Measurements from ENCODE around the gene RYR3. TPM values are rescaled to one million over a fixed set of nuclear protein-coding genes. Genes with fewer than 3 reads are reported as not detected.

RYR3 gene
- total and polyA plus RNA-seq, 2 donors (not counting 1 experiment from before 2014, with no cell fraction given) = not detected

- H3K4me1 Mint-ChIP-seq = no peaks in the 10 kb centered on the region
- H3K9me3 Mint-ChIP-seq (ENCODE audit: insufficient read depth) = no peaks in the 10 kb centered on the region
- Histone ChIP-seq H3K4me1 (ENCODE audit: control insufficient read depth in 2 of 2, insufficient read depth in 2 of 2, low read length in 2 of 2) (no peaks in the 10 kb centered on the region), H3K9ac (ENCODE audit: low read length) (no peak overlapping the region), H3K4me3 (ENCODE audit: control extremely low read depth in 1 of 5, extremely low read depth in 1 of 5, insufficient read depth in 1 of 5, low read depth in 2 of 5, low read length in 4 of 5) (no peak overlapping the region), H3K27me3 (replicated peaks in 1 of 4; ENCODE audit: control extremely low read depth in 1 of 4, control insufficient read depth in 3 of 4, insufficient read depth in 4 of 4, low read length in 3 of 4) (no peaks in the 10 kb centered on the region), H3K9me3 (ENCODE audit: control extremely low read depth in 1 of 3, control insufficient read depth in 2 of 3, insufficient read depth in 1 of 3, low read length in 2 of 3) (no peaks in the 10 kb centered on the region), H2AFZ (ENCODE audit: insufficient read depth, low read depth, low read length, poor library complexity, severe bottlenecking) (no peak overlapping the region), H3K36me3 (replicated peaks in 1 of 2; ENCODE audit: control extremely low read depth in 1 of 2, control insufficient read depth in 1 of 2, extremely low read depth in 1 of 2, insufficient read depth in 2 of 2, low read length in 1 of 2) (no peaks in the 10 kb centered on the region), H3K27ac (ENCODE audit: low read length in 2 of 2) (no peak overlapping the region), H3K79me2 (ENCODE audit: control insufficient read depth, insufficient read depth, low read length) (no peaks in the 10 kb centered on the region), H4K20me1 (ENCODE audit: control insufficient read depth, insufficient read depth, low read length, poor library complexity, severe bottlenecking) (no peaks in the 10 kb centered on the region), H3K4me2 (replicated peaks; ENCODE audit: low read depth, low read length, poor library complexity, severe bottlenecking) (no peak overlapping the region)
- peaks cover 4% of the 10 kb centered on the region for H3K27me3 Mint-ChIP-seq
- H3K27ac Mint-ChIP-seq = no peak overlapping the region
- DNase-seq (no peak), ATAC-seq (ENCODE audit: low read depth) (no peak)
- ChIA-PET POLR2A (no interaction called here), CTCF (no interaction called here)
- 83% methylated on average over 6 of the region's 7 CpGs for WGBS (ENCODE audit: insufficient coverage)
- intact Hi-C loops (cut with micrococcal nuclease) = no loop called here
- H3K4me3 Mint-ChIP-seq = no peak overlapping the region
- TF ChIP-seq, protein P1, sequence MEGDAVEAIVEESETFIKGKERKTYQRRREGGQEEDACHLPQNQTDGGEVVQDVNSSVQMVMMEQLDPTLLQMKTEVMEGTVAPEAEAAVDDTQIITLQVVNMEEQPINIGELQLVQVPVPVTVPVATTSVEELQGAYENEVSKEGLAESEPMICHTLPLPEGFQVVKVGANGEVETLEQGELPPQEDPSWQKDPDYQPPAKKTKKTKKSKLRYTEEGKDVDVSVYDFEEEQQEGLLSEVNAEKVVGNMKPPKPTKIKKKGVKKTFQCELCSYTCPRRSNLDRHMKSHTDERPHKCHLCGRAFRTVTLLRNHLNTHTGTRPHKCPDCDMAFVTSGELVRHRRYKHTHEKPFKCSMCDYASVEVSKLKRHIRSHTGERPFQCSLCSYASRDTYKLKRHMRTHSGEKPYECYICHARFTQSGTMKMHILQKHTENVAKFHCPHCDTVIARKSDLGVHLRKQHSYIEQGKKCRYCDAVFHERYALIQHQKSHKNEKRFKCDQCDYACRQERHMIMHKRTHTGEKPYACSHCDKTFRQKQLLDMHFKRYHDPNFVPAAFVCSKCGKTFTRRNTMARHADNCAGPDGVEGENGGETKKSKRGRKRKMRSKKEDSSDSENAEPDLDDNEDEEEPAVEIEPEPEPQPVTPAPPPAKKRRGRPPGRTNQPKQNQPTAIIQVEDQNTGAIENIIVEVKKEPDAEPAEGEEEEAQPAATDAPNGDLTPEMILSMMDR (IDR thresholded peaks at IDR 0.05) = no peak
- TF ChIP-seq EZH2 (IDR thresholded peaks at IDR 0.05; ENCODE audit: borderline replicate concordance, insufficient read depth, low read depth, low read length, poor library complexity, severe bottlenecking) = no peak
These were observed 297.9 kb downstream of the RYR3 start for GRCh38 chr15:33608714-33609113.

- intact Hi-C loops (cut with micrococcal nuclease) = no loop called here
- 88% methylated on average over 9 of the region's 10 CpGs for WGBS (ENCODE audit: insufficient coverage)
- CTCF ChIA-PET = no interaction called here
These were observed 302.0 kb downstream of the RYR3 start for GRCh38 chr15:33612721-33613304.

More at GRCh38 chr15:33612721-33613304, 302.0 kb downstream of the RYR3 start:
- no peaks in the 10 kb centered on the region for H3K27me3 ChIP-seq (replicated peaks in 1 of 4; ENCODE audit: control extremely low read depth in 1 of 4, control insufficient read depth in 3 of 4, insufficient read depth in 4 of 4, low read length in 3 of 4)
- H3K27ac ChIP-seq (ENCODE audit: low read length in 2 of 2) = no peak overlapping the region
- H2AFZ ChIP-seq (ENCODE audit: insufficient read depth, low read depth, low read length, poor library complexity, severe bottlenecking) = no peak overlapping the region
- POLR2A ChIA-PET = no interaction called here
- H3K4me1 Mint-ChIP-seq = no peaks in the 10 kb centered on the region
- H3K4me2 ChIP-seq (replicated peaks; ENCODE audit: low read depth, low read length, poor library complexity, severe bottlenecking) = no peak overlapping the region
- H4K20me1 ChIP-seq (ENCODE audit: control insufficient read depth, insufficient read depth, low read length, poor library complexity, severe bottlenecking) = no peaks in the 10 kb centered on the region
- no peak overlapping the region for H3K4me3 Mint-ChIP-seq
- no peak overlapping the region for H3K4me3 ChIP-seq (ENCODE audit: control extremely low read depth in 1 of 5, extremely low read depth in 1 of 5, insufficient read depth in 1 of 5, low read depth in 2 of 5, low read length in 4 of 5)
- H3K27ac Mint-ChIP-seq = no peak overlapping the region
- H3K36me3 ChIP-seq (replicated peaks in 1 of 2; ENCODE audit: control extremely low read depth in 1 of 2, control insufficient read depth in 1 of 2, extremely low read depth in 1 of 2, insufficient read depth in 2 of 2, low read length in 1 of 2) = no peaks in the 10 kb centered on the region
- DNase-seq = no peak
- no peaks in the 10 kb centered on the region for H3K9me3 Mint-ChIP-seq (ENCODE audit: insufficient read depth)
- no peak overlapping the region for H3K9ac ChIP-seq (ENCODE audit: low read length)
- H3K27me3 Mint-ChIP-seq = peaks cover 4% of the 10 kb centered on the region
- ATAC-seq (ENCODE audit: low read depth) = no peak
- H3K79me2 ChIP-seq (ENCODE audit: control insufficient read depth, insufficient read depth, low read length) = no peaks in the 10 kb centered on the region
- no peaks in the 10 kb centered on the region for H3K9me3 ChIP-seq (ENCODE audit: control extremely low read depth in 1 of 3, control insufficient read depth in 2 of 3, insufficient read depth in 1 of 3, low read length in 2 of 3)
- TF ChIP-seq, protein P1 (IDR thresholded peaks at IDR 0.05) = no peak
- TF ChIP-seq EZH2 (IDR thresholded peaks at IDR 0.05; ENCODE audit: borderline replicate concordance, insufficient read depth, low read depth, low read length, poor library complexity, severe bottlenecking) = no peak
- no peaks in the 10 kb centered on the region for H3K4me1 ChIP-seq (ENCODE audit: control insufficient read depth in 2 of 2, insufficient read depth in 2 of 2, low read length in 2 of 2)
